NCI-H748 (cell line): ENCODE data around the gene YBX2.
A peak's percentile ranks its signal among the peaks of the same experiment; 100 is the strongest.

Experiments used
- DNase-seq: peaks from one replicate; lab custom pipeline; 2025; ENCODE audit not compliant: unreplicated experiment; lab: John Stamatoyannopoulos, UW

YBX2 gene

DNA sequence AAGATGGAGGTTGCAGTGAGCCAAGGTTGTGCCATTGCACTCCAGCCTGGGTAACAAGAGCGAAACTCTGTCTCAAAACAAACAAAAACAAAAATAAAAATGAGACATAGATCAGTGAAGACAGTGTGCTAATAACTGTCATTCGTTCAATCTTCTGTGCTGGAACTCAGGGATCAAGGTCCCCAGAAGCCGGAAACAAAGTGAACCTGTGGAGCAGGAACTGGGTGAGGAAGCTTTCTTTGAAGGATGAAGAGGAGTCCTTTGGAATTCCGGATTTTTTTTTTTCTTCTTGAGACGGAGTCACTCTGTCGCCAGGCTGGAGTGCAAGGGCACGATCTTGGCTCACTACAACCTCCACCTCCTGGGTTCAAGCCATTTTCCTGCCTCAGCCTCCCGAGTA, 15.0 kb downstream of the YBX2 start:
- no peak for DNase-seq

DNA sequence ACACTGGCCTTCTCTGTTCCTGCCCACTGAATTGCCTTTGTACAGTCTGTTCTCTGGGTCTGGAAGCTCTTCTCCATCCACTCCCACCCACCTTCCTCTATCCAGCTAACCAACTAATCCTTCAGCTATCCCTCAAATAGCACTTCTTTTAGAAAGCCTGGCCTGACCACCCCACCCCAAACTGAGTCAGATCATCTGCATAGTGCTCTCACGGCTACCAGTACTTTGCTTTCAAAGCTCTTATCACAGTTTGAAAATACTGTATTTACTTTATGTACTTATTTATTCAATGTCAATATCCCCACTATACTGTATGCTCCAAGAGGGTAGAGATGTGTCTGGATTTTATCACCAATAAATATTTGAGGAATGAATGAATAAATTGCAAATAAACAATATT, 27.7 kb downstream of the YBX2 start:
- DNase-seq, result no peak

DNA sequence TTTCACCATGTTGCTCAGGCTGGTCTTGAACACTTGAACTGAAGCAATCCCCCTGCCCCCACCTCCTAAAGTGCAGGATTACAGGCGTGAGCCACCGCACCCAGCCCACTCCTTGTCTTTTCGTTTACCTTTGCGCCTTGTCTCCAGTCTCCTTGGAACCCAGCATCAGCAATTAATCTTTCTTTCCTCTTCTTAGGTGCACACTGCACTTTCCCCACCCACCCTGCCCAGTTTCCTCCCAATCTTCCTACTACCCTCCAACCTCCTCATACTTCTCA, 30.7 kb downstream of the YBX2 start:
- no peak for DNase-seq

DNA sequence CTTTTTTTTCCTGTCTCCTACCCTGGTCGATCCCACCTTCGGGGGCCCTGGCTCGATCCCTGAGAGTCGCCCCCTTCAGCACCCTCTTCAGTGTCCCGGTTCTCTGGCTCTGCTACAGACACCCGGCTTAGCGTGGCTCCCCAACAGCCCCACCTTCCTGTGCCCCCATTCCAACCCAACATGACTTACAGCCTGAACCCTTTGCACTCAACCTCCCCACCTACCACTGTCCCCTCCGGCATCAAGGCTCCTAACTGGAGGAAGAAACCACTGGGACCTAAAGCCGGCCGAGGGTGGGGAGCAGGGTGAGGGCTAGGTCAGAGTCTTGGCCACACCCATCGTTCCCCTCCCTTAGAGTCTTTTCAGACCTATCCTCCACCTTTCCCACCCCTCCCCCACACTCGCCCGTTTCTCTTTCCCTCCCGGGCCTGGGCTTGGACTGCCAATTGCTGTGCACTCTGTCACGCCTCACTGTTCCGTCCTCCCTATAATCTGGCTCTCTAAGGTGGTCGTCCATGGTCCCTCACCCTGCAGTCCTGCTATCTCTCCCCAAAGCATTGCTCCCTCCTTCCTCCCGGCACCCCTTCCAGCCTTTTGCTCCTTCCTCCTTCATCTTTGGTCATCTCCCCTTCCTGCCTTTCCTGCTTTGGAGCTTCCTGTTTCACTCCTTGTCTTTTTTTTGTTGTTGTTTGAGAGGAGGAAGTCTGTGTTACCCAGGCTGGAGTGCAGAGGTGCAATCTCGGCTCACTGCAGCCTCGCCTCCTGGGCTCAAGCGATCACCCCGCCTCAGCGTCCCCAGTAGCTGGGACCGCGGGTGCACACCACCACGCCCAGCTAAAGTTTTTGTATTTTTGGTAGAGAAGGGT, 31.3 kb downstream of the YBX2 start:
- DNase-seq, result peak; percentile 77

DNA sequence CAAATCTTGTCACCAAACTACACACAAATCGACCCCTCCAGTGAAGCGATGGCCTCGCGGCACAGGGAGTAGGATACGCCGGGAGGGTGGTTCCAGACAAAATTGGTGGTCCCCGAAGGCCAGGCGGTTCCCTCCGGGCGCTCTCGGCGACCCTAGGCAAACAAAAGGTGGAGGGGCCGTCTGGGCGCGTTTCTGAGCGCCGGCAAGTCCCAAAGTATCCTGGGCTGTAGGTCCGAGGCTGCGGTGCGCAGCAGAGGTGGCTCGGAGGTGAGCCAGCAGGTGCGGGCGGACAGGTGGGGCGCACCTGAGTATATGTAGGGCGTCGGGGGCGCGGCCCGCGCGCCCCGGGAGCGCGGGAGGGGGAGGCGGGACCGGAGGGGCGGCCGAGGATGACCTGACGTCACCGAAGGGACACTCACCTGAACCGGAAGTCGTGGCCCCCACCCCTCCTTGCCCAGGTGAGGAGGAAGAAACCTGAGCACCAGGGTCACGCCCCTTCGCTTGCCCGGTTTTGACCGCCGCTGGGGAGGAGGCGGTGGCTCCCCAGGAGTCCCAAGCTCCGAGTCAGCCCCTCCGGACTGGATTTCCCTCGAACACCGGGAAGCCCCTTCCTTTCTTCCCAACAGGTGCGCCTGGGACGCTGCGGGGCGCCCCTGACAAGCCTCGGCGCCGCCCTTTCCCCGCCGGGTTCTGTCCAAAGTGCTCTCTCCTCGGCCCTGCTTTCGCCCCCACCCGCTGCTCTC, 32.1 kb downstream of the YBX2 start, which contains the start of gene CLDN7:
TSS of gene CLDN7 (minus strand) at position 287 of the 743 bp plus-strand sequence. CDS start 435 bp downstream, outside the sequence.
- DNase-seq, result peak; percentile 97

DNA sequence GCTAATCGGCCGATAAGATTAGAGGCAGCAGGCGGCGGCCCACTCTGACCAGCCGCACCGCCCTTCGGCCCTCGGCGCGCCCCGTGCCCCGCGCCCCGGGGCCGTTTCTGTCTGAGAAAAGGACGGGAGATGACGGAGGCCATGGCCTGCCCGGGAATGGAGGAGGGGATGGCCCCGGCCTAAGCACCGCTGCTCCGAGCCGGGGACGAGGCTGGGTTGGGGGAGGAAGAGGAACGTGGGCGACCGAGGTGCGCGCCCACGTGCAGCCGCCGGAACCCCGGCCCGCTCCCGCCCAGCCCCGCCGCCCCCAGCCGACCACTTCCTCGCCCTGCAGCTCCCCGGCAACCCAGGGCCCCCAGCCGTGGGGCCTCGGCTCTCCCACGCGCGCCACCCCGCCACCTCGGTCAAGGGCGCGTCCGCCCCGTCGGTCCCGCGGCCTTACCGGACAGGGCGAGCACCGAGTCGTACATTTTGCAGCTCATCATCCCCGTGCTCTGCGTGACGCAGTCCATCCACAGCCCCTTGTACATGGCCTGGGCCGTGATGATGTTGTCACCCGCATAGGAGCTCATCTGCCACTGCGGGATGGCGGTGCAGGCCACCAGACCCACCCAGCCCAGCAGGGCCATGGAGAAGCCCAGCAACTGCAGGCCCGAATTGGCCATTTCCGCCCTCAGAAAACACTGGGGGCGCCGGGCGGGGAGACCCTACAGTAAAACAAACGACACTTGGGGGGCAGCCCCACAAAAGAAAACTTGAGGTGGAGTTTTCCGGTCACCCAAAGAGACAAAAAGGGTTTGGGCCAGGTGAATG, 32.9 kb downstream of the YBX2 start:
- peak; percentile 58 for DNase-seq

DNA sequence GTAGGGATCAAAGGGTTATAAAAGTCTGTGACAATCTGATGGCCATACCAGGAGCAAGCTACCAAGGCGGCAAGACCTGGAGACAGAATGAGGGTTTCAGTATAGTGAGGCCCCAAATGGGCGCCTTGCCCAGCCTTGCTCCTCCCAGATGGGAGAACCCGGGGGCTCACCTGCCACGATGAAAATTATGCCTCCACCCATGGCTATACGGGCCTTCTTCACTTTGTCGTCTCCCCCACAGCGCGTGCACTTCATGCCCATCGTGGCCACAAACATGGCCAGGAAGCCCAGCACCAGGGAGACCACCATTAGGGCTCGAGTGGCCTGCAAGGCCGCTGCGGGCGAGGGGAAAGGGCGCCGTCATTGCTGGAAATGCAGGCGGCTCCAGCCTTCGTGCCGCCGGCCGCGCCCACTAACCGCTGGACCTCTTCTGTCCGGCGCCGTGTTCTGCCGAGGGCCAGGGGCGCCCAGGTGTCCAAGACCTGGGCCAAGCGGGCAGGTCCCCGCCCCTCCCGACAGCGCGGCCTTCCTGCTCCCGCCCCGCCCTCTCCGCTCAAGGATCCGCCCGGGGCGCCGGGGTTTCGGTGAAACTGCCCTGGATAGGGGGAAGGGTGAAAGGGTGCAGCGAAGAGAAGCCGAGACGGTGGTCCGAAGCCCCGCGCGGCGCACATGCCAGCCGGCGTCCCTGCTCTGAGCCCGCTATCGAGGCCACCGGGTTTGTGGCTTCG, 33.6 kb downstream of the YBX2 start:
- peak; percentile 79 for DNase-seq

DNA sequence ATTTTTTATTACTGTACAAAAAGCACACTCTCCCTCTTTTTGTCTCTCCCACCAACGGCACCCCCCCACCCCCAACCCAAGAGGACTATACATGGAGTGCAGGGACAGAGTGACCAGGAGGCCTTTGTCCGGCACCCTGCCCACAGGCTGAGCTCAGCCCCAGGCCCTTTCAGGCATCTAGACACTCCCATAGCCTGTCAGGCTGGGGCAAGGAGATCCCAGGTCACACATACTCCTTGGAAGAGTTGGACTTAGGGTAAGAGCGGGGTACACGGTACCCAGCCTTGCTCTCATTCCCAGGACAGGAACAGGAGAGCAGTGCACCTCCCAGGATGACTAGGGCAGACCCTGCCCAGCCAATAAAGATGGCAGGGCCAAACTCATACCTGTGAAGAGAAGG, 34.3 kb downstream of the YBX2 start:
- DNase-seq, result no peak

DNA sequence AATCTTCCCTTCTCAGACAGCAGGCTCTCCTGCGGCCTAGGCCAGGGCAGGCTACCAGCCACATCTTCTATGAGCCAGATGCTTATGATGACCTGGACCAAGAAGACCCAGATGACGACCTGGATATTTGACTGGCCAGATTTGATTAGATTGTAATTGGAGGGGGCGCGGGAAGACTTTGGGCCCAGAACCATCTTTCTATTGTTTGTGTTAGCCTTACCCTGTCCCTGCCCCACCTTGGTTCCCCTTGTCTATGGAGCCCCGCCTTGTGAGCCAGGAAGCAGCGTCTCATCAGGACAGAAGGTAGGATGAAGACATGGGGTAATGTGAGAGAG, 34.9 kb downstream of the YBX2 start:
- no peak for DNase-seq

DNA sequence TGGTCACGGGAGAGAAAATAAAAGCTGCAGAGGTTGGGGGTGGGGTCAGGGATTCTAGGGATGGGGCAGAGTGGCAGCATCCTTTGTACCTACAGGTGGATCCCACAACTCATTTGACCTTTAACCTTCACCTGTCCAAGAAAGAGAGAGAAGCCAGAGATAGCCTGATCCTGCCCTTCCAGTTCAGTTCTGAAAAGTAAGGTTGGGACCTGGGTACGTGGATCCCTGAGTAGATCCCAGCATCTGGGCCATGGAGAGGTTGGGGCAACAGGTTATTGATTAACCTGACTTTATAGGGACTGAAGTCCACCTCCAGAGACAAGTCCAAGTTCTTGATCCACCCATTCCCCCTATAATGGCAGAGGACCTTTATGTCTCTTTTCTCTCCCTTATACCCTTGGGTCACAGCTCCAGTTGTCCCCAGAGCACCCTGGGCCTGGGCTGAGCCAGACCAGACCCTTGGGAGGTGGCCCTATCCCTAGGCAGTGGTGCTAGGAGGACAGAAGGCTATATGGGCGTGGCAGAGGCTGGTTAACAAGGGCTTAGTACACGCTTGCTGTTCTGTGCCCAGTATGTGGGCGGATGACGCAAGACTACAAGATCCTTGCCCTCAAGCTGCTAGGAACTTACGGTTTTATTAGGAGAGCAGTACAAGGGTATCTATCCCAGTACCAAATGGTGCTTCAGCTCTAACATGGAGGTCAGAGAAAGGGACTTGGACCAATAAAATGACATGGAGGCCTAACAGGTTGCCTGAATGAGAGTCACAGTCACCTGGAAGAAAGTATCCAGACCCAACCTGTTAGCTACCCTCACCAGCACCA, 35.5 kb downstream of the YBX2 start:
- no peak for DNase-seq

DNA sequence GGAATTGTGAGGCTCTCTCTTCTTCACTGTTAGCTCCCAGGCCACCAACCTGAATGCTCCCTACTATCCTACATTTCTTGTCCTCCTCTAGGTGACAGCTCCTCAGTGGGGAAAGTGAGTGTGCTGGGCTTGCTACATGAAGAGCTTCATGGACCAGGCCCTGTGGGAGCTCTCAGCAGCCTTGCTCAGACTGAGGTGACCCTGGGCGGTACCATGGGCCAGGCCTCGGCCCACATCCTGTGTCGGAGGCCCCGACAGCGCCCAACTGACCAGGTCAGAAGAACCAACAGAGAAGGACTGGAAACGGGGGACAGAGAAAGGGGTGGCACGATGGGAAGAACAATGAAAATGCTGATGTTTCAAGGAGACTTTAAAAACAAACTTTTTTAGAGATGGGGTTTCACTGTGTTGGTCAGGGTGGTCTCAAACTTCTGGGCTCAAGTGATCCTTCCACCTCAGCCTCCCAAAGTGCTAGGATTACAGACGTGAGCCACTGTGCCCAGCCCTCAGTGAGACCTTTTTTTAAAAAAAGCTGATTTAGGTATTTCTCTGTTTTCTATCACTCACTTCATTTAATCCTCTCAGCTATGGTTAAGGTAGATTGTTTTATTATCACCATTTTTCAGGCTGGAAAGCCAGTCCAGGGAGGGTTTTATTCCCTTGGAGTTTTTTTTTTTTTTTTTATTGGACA, 37.5 kb downstream of the YBX2 start:
- DNase-seq, result no peak

DNA sequence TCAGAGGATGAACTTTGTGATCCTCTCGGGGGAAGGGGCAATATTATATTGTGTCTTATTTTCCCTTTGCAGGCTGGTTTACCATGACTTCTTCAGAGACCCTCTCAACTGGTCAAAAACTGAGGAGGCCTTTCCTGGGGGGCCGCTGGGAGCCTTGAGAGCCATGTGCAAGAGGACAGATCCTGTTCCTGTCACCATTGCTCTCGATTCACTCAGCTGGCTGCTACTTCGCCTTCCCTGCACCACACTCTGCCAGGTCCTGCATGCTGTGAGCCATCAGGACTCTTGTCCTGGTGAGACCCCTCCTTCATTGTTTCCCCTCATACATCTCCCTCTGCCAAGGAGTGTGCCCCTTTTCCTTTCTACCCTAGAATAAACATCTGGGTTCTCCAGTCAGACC, 39.9 kb downstream of the YBX2 start:
- DNase-seq, result no peak

DNA sequence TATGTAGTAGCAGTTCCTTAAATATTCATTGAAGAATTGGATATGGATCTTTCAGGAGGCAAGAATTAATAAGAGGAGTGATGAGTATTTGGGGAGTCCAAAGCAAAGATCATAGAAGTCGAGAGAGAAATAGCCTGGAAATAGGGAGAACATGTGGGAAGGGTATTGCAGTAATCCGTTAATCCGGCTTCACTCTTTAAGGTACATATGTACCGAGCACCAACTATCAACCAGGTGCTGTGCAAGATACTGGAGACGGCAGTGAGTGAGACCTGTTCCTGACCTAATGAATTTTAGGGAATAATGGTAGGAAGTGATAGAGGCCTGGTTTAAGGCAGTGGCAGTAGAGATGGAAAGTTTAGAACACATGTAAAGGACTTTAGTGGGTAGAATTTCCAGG, 41.4 kb downstream of the YBX2 start:
- DNase-seq, result no peak

DNA sequence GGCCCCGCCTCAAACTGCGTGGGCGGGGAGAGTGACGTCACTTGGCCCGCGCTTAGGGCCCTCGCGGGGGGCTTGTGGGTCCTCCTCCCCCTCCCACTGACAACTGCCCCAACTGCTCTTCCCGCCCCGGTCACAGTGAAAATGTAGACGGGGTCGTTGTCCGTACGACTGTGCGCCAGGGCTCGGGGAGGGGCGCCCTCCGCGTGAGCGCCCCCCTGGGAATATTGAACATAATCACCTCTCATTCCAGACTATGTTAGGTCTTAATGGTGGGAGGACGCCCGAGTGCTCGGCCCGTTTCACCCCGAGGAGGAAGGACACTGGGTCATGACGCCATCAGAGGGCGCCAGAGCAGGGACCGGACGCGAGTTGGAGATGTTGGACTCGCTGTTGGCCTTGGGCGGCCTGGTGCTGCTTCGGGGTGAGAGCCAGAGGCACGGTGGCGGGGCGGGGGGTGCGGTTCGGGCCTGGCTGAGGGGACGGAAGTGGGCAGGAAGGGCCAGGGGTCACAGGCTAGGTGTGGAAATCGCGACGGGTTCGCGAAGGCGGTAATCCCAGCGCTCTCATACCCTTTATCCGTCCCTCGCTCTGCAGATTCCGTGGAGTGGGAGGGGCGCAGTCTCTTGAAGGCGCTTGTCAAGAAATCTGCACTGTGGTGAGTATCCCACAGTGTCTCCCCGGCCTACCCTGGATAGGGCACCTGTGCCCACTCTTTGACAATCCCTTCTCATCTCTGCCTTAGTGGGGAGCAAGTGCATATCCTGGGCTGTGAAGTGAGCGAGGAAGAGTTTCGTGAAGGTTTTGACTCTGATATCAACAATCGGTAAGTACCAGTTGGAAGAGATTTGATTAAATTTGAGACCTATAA, 42.0 kb downstream of the YBX2 start, which contains the start of gene ELP5:
TSS of gene ELP5 (plus strand) at position 40 of the 868 bp plus-strand sequence. CDS start at position 376, 336 bp downstream.
- peak; percentile 97 for DNase-seq

DNA sequence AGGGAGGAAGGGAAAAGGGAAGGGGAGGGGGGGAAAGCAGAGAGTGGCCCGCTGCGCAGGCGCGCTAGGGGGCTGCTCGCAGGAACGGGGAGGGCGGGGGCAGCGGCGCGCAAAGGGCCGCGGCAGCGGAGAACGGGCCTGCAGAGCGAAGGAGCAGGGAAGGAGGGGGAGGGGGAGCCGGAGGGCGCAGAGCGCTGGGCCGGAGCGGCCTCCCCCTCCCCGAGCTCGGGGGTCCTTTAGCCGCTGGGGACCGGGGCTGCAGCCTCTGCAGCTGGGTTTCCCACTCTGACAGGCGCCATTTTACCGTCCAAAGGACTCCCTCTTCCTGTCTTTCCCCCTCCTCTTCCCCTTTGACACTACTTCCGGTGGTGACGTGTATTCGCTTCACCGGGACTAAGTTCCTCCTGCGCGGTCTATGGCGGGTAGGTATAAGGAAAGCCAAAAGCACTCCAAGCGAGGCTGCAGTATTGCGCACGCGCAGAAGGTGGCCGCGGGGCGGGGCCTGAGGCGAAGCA, 42.7 kb downstream of the YBX2 start, which contains the start of gene CTDNEP1:
TSS of gene CTDNEP1 (minus strand) at position 74 of the 515 bp plus-strand sequence. CDS start 438 bp downstream, outside the sequence.
- DNase-seq, result peak; percentile 100

DNA sequence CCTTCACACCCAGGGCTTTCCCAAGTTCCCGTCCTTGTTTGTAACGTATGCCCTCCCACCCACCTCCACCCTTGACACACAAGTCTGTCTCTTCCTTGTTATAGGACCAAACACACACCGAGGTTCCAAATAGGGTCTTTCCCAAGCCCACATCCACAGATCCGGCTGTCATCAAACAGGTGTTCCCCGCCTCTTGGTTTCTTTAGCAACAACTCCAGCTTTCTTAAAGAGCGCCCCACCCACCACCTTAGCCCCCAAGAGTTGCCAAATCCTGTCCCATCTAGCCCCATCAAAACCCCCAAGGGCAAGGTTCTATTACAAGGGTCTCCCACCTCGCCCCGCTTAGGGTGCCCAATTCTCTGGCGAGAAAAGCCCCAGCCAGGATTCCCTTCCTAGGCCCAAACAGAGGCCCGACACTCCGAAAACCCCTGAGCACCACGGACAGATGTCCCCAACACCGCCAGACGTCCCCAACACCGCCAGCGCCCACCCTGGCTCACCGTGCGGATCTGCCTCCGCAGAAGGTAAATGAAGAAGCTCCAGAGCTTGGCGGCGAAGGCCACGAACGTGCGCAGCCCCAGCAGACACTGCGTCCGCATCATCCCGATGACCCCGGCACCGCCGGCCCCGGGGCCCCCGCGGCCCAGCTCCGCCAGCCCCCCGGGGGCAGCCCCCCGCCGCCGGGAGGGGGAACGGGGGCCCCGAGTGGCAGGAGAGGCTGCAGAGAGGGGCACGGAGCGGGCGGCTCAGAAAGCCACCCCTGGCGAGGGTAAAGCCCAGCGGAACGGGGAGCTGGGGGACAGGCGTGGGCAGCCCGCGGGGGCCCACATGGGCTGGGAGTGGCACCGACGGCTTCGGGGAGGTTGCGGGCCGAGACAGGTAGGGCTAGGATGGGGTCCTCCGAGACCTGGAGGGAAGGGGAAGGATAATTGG, 43.5 kb downstream of the YBX2 start:
- no peak for DNase-seq

DNA sequence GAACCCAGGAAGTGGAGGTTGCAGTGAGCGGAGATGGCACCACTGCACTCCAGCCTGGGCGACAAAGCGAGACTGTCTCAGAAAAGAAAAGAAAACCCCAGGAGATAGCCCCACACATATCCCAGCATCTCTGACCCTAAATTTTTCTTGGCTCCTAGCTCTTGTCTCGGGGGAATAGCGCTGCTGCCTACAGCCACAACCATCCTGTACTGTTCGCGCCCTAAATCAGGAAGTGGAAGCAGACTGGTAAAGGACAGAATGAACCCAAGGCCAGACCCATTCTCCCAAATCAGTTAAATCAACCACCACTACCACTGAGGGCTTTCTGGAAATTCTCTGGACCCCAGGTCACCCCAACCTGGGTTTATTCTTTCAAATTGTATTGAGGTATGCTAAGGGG, 44.6 kb downstream of the YBX2 start:
- no peak for DNase-seq
